ENCODE data around the gene GRID1.

GRCh38 chr10:86190291-86190690, 176.3 kb downstream of the GRID1 start:
- TF ChIP-seq CTCF (IDR thresholded peaks at IDR 0.05 in 2 of 3, conservative IDR thresholded peaks at IDR 0.05 in 1 of 3; ENCODE audit: control insufficient read depth in 2 of 3, extremely low read depth in 1 of 3, insufficient read depth in 1 of 3, low read depth in 3 of 3, low read length in 3 of 3) = no peak
- no peak for TF ChIP-seq POLR2A (IDR thresholded peaks at IDR 0.05; ENCODE audit: low read depth, low read length)
- no peak for TF ChIP-seq NR2C2 (IDR thresholded peaks at IDR 0.05; ENCODE audit: borderline replicate concordance, control insufficient read depth, insufficient read length, low read depth)
- no peak for TF ChIP-seq JUND (IDR thresholded peaks at IDR 0.05; ENCODE audit: low read depth, low read length)
- no peak for TF ChIP-seq ZSCAN29 (IDR thresholded peaks at IDR 0.05)
